ENCODE results near the gene ATG2A.

Gene ATG2A

DNA sequence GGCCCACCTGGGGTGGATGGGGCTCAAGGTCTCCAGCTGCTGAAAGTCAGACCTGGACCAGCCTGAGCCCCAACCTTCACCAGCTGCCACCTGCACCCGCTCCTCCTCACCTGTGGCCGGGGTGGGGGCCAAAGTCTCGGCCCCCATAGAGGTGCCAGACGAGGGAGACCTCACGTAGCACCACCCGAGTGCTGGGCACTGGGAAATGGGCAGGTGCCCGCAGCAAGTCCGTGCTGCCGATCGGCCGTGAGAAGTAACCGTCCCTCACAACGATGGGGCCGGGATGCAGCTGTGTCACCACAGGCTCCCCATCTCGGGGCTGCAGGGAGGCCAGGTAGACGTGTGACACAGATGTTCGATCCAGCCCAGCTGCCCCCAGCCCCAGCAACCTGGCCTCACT, 16.2 kb downstream of the ATG2A start:
- DNase-seq, result no peak

DNA sequence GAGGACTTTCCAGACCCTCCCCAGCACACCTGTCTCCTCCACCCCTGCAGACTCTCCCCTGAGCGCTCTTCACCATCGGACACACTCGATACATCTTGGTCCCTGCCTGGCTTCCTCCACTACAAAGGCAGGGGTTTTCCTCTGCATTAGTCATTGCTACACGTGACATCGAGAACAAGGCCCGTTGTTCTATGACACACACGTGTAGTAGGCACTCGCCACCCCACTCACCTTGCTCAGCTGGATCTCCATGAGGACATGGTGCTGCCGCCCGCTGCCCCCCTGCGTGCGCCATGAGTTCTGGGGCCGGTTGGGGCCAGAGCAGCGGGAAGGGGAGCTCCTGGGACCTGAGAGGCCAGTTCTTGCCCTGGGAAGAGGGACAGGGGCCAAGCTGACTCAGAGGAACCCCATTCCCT, 16.7 kb downstream of the ATG2A start:
- DNase-seq, result no peak

DNA sequence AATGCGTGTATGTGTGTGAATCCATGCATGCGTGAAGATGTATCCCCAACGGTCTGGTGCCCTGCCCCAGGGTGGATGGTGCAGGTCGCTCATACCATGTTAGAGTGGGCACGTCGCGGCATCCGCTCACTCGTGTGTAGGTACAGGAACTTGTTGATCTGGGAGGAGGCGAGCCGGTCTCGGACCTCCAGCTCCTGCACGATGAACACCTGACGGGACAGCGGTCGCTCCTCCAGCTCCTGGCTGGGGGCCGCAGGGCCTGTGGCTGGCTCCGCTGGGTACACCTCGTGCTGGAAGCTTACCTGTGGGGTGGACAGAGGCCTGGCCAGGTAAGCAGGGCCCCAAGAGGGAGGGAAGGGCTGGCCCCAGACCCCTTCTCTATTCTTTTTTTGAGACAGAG, 18.5 kb downstream of the ATG2A start:
- DNase-seq, result no peak

DNA sequence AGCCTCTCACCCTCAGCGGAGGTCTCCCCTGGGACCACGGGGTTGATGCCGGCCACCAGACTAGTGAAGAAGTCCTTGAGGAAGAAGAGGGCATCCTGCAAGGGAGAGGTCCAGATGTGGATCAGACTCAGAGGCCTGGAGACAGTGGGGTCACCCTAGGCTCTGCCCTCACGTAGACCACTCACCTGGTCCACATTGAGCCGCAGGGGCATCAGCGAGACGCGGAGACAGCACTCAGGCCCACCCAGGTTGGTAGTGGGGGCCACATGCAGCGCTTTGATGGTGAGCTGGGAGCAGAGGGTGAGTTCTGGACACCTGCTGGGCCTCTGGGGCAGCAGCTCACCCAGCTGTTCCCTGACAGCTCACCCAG, 18.9 kb downstream of the ATG2A start:
- DNase-seq, result no peak

DNA sequence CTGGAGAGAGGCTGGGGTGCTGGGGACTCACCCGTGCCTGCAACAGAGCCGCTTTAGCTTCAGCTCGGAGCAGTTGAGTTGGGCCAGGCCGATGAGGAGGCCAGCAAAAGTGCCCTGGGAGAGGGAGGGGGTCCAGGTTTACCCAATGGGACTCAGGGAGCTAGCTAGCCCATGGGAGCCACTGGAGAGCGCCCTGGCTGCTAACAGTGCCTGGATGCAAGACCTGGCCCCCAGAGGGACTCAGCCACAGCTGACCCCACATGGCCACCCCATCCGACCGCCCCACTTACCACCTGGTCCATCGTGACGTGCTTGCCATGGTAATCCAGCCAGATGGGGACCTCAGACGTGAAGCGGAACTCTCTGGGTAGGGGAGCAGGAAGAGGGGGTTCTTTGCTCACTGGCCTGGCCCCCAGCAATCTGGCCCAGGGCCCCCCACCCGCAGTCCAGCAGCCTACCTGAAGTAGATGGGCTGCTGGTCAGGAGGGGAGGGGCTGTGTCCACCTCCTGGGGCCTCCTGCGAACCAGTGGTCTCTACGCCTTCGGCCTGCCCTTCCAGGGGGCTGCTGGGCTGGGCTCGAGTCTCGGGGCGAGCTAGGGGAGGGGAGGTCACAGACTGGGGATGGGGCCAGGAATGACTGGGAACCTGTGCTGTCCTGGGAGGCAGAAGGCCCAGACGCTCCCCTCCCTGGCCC, 19.5 kb downstream of the ATG2A start:
- no peak for DNase-seq

DNA sequence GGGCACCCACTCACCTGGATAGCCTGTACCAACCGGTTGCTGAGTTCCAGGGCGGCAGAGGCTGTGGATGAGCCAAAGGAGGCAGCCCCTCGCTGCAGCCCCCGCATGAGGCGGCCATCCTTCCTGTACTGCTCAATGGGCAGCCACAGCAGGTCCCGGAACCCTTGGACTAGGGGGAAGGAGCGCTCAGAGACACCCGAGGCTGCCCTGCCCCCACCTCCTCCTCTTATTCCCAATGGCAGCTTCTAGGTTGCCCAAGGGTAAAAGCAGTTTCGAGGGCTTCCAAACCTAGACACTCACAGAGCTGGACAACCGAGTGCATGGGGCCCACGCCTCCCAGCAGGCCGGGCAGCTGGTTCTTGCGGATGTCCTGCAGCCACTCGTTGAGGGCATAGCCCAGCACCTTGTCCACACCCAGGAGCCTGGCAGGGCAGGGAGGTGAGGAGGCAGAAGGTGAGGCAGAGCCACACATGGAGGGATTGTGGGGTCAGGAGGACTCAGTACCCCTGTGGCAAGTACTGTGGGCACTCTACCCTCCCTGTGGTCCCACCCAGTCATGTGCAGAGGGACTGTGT, 20.5 kb downstream of the ATG2A start:
- DNase-seq, result no peak

DNA sequence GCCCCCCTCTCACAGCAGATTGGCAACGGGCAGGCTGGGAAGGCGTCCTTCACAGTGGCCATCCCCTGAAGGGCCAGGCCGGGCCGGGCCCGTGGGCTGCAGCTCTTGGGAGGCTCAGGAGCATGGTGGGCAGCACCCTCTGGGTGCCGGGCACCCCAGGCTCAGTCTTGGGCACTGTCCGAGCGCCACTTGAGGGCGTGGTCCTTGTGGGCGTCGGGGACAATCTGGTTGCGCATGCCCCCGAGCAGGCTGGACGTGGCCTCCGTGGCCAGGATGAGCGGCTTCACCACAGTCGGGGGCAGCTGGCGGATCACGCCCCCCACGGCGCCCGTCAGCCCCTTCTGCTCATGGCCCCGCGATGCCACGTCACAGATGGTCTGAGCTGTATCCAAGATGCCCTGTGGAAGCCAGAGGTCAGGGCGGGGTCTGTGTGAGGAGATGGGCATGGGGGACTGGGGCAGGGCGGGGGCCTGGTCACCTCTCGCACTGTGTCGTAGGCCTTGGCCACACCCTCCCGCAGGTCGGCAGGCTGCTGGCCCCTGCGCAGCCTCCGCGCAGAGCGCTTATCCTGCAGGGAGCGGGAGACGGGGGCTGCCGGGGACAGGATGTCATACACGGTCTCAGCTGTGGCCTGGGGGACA, 22.1 kb downstream of the ATG2A start:
- DNase-seq, result no peak

DNA sequence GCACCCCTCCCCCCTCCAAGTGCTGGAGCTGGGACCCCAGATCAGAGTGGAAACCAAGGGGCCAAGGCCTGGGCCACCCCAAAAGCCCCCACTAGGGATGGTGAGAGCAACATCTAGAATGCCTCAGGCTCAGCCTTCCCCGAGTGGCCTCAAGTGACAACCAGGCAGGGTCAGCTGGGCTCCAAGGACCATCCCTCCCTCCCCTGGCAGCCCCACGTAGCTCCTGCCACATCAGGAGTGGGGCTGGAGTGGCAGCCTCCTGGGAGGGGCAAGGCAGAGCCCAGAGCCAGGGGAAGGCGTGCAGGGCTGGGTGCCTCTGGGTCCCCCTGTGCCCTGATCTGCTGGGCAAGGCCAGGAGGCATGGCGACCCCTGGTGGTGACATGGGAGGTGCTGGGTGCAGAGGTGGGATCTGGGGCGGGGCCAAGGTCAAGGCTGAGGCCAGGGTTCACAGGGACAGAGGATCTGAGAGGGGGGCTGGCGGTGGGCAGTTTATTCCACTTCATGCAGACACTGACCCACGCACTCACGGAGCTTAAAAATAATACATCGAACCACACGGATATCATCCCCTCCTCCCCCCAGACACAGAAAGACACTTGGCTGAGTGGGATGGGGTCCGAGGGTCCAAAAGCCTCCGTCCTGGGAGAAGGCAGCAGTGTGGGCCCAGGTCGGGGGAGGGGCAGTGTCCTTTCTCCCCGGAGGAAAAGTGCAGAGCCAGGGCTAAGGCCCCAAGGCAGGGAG, 22.8 kb downstream of the ATG2A start:
- DNase-seq, result peak; percentile 76 to 78

DNA sequence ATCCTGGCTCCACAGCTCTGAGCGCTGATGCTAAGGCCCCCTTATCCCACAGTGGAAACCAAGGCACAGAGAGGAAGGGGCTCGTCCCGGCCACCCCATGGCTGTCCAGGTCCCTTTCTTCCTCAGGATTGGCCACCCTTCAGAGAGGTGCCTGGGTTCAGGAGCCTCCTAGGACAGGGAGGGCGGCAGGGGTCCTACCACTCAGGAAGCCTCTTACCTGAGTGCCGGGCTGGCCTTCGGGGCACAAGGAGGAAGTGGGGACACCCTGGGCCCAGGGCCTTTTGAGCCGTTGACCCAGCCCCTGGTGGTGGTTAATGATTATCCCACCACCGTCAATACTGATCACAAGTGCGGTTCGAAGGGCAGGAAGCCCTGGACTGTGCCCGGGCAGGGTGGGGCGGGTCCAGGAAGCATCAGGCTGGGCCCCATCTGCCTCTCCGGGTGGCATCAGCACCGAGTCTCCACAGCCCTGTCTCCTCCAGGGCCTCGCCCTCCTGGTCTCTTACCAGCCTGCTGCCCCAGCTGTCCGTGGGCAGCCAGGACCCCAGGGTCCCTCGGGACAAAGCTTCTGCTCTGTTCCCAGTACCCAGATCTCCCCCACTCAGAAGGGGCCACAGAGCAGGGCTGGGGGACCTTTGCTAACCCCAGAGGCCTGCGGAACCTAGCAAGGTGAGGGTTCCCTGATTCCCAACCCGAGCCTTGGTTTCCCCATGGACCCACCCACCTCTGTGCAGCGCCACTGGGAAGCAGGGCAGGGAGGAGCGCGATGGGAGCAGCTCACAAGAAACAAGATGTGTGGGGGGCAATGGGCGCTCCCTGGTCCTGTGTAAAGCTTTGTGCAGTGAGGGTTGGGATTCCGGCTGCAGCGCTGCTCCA, 23.6 kb downstream of the ATG2A start:
- no peak for DNase-seq

DNA sequence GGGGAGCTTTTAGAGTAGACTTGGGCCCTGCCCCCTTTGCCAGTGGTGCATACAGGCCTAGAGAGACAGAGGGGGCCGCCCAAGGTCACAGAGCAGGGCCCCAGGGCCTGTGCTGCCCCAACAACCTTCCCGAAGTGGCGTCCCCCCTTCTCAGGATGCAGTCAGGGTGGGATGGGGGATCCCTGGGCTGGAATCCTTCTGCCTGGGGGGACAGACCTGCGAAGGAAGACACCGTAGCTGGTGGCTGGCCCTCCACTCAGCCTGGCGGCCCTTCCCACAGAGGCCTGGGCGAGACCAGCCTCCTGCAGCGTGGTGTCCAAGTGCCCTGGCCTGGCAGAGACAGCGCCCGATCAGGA, 24.2 kb downstream of the ATG2A start:
- DNase-seq, result no peak

DNA sequence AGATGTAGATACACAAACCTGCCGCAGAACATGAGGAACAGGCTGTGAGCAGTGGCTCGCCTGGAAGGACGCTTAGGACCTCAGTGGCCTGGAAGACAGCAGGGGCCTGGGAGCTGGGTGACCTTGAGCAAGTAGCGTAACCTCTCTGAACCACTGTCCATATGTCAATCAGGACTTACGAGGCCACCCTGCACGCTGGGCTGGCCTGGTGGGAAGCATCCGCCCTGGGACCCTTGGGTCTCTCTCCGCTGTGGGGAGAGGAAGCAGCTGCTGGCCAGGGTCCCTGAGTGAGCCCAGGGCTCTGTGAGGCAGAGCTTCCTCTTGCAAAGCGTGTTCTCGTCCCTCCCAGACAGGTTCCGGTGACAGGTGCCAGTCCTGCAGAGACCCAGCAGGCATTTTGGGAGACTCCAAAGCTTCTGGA, 24.6 kb downstream of the ATG2A start:
- DNase-seq, result no peak

DNA sequence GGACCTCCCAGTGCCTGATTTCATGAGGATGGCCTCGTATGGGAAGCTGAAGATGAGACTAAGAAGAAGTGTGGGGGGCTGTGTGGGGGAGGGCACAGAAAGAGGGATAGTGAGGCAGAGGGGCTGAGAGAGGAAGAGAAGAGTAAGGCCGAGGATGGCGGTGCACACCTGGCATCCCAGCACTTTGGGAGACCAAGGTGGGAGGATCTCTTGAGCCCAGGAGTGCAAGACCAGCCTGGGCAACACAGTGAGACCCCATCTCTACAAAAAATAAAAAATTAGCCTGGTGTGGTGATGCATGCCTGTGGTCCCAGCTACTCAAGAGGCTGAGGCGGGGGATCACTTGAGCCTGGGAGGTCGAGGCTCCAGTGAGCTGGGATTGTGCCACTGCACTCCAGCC, 25.1 kb downstream of the ATG2A start:
- no peak for DNase-seq

DNA sequence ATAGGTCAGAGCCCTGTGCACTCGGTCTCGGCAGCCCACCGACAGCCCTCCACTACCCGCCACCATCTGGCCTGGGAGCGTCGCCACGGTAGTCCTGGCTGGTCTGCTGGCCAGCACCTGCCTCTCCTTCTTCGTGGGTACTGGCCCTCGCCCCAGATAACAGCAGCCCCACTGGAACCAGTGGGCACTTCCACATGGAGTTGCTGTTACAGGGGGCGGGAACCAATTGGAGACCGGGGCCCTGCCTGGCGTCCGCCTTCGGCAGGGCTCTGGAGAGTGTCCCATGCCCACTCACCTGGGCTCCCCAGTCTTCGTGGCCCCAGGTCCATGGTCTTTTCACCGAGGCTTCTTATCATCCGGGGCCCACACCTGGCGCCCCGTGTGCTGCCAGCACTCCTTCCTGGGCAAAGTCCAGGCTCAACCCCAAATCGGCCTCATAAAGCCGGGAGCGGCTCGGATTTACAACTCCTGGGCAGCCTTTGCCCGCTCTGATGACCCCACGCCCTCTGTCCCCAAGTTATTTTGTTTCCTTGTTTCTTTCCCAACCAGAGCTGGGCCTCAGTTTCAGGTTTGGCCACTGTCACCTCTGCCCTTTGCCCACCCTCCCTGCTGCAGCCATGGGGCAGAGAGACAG, 25.7 kb downstream of the ATG2A start:
- no peak for DNase-seq

DNA sequence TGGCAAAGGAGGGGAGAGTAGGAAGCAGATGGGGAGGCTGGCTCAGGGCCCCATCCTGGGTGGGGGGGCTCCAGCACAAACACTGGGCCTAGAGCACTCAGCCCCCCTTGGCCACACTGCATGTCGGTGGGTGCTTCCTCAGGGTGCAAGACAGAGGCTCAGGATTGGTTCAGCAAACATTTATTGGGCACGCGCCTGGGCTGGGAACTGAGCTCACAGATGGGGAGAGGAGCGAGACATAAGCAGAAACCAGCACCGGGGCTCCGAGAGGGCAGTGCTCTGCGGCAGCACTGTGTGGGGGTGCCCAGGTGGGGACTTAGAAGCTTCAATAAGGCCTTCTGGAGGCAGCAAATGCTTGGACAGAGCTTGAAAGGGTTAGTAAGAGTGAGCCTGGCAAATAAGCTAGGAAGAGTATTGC, 26.5 kb downstream of the ATG2A start:
- DNase-seq, result peak; percentile 39 to 80

DNA sequence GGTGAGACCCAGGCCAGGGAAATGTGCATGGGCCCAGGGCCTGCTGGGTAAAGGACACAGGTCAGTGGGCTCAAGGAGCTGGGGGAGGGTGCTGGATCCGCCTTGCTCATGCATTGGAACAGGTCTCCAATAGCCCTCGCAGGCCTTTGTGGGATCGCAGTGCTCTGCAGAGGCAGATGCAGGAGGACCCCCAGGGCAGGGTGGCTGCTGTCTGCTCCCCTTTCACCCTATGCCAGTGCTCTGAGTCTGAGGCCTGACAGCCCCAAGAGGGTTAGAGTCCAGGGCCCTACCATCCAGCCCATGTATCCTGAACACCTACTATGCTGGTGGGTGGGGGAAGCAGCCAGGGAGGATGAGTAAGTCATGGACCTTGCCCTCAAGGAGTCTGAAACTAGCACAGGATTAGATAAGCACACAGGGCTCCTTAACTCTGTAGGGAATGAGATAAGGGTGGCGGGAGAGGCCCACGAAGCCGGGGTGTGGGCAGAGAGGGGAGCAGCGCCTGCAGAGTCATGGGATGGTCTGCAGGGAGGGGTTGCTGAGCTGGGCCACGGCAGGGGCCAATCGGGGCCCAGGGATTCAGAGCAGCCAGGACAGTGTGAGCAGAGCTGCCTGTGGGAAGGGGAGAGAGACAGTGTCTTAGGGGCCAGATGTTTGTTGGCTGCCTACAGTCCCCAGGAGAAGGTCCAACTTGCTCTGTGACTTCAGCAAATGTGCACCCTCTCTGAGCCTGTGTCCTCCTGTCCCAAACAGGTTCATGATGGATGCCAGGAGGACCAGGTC, 28.1 kb downstream of the ATG2A start:
- no peak for DNase-seq

DNA sequence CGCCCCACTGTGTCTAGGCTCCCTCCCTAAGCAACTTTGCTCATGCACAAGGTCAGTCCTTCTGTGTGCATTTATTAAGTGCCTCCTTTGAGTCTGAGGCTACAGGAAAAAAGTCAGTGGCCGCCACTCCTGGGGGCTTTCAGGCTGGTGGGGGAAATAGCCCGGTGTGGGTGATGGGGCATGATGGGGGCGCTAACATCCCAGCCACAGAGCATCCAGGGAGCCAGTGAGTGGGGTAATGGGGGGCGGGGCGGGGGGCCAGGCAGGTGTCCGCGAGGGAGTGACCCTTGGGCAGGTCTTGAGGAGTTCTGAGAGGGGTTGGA, 28.6 kb downstream of the ATG2A start:
- no peak for DNase-seq

DNA sequence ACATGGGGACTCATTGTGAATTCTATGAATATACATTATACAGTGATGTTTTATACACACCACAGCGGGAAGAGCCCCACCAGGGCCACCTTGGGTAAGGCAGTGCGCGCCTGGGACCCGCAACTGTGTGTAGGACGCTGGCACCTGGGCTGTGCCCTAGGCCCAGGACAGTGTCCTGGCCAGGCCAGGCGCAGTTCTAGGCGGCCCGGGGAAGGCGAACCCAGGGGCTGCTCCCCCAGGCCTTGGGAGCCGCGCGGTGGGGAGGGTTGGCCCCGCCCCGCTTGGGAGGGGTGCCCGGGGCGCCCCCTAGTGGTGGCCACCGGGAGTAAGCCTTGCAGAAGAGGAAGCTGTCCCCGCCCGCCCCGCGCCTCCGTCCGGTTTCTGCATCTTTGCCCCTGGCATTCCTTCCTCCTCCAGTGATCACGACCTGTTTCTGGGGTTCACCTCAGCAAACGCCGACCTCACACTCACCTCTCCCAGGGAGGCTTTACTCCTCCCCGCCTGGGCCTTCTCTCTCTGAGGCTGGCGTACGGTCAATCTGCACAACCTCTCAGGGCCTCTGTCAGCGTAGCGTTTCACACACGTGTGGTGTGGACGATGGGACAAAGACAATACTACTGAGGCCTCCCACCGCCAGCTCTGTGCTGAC, 29.1 kb downstream of the ATG2A start:
- DNase-seq, result no peak

DNA sequence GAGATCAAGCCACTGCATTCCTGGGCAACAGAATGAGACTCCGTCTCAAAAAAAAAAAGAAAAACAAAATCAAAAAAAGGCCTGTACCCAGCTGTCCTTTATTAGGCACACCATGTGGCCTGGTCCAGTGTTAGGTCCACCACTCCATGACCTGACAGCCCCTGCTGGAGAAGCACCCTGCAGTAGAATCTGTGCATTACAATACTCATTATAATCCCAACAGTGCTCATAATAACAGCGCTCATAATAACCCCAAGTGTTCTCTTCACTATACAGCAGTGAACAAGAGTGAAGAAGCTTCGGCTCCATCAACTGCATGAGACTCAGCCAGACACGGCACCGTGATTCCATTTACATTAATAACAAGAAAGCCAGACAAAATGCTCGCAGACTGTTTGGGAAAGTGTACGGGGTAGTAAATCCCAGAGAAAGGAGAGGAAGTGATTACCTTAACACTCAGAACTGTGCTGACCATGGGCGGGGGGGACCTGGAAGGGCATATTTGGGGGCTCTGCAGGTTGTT, 29.7 kb downstream of the ATG2A start:
- no peak for DNase-seq

DNA sequence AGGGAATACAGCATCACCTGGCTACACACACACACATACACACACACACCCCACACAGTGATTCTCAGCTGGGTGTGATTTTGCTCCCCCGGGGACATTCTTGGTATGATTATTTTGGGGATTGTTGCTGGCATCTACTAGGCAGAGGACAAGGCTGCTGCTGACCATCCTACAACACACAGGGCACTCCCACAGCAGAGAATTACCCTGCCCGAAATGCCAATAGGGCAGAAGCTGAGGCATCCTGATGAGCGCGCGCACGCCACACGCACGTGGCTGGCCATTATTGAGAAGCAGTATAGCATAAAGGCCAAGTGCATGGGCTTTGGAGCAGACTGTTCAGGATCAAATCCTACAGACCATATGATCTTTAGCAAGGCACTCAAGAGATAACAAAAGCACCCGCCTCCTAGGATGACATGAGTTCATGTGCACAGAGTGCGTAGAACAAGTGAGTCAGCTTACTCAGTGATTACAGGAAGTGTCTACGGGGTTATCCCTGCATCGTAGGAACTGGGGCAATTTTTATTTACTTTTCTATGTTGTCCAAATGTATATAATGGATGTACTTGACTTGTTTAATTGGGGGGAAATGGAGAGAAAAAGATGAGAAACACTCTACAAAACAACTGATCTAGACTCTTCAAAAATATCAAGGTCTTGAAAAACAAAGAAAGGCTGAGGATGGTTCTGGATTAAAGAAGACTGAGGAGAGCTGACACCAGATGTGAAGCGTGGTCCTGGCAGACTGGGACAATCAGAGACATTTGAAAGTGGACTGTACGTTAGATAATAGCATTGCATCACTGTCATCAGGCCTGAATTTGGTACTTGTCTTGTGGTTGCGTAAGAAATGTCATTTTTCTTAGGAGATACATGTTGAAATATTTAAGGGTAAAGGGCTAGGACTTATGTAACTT, 31.4 kb downstream of the ATG2A start:
- DNase-seq, result no peak

DNA sequence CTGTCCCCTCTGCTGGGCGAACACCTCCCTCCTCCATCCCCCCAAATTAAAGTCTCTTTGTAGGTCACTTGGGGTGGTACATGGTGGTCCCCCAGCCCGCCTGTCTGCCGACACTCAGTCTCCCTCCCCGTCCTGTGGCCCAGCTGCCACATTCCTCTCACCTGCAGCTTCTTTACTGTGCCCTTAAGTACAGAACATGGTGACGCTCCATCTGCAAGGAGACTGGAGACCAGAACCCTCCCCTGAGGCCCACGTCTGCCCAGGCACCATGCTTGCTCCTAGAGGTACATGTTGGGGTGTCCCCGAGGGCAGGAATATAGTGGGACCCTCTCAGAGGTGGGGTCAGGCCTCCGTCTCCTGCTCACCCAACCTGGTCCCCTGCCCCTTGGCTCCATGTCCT, 33.0 kb downstream of the ATG2A start:
- no peak for DNase-seq

Data from NCI-H446 (cell line).